Upper lobe of left lung (tissue), 6 donors: ENCODE results near the gene PRDM12. TPM values are rescaled to one million over a fixed set of nuclear protein-coding genes. Genes with fewer than 3 reads are reported as not detected.
"Not testable (repeated sequence)": the region's sequence is repeated elsewhere in the genome, so short reads cannot be mapped to it uniquely, and the experiment has no call there.

Experiments
- ATAC-seq, 2 donors: fragments of 200-7000 bp; cut with Tn5 transposase; one replicate each; pipeline ENCODE4 v1.9.1; 2022; ENCODE audit warnings: mild to moderate bottlenecking in 2 of 2, moderate library complexity in 2 of 2; ENCODE audit not compliant: low FRiP score in 2 of 2
- DNase-seq, 2 donors: peaks; one replicate each; pipeline ENCODE4 v3.0.0-alpha.2; 2019 to 2020
- H3K27ac ChIP-seq, 4 donors: fragments of 200-600 bp; sonication (generic); one replicate each; pipeline ENCODE4 v1.5.1; 2016 to 2019
- H3K27me3 ChIP-seq, 4 donors: fragments of 200-600 bp; sonication (generic); one replicate each; pipeline ENCODE4 v1.5.1; 2017 to 2019
- H3K36me3 ChIP-seq, 4 donors: fragments of 200-600 bp; sonication (generic); one replicate each; pipeline ENCODE4 v1.5.1; 2016 to 2019
- H3K4me1 ChIP-seq, 4 donors: fragments of 200-600 bp; sonication (generic); one replicate each; pipeline ENCODE4 v1.5.1; 2018 to 2019
- H3K4me3 ChIP-seq, 4 donors: fragments of 200-600 bp; sonication (generic); one replicate each; pipeline ENCODE4 v1.5.1; 2017 to 2019; ENCODE audit warnings: mild to moderate bottlenecking in 2 of 4, moderate library complexity in 1 of 4
- H3K9me3 ChIP-seq, 4 donors: fragments of 200-600 bp; sonication (generic); one replicate each; pipeline ENCODE4 v1.5.1; 2018 to 2019
- EP300 ChIP-seq, 4 donors: sonication (generic); formaldehyde crosslinking; IDR thresholded peaks; one replicate each; pipeline ENCODE4 v1.5.1; 2017; ENCODE audit warnings: antibody characterized with exemption in 4 of 4, control low read depth in 2 of 4
- POLR2A ChIP-seq, 4 donors: fragments of 450-650 bp; IDR thresholded peaks; one replicate each; pipeline ENCODE4 v1.5.1; 2016 to 2017; ENCODE audit warnings: antibody characterized with exemption in 4 of 4, mild to moderate bottlenecking in 2 of 4
- POLR2AphosphoS5 ChIP-seq, 2 donors: sonication (generic); formaldehyde crosslinking; IDR thresholded peaks; one replicate each; pipeline ENCODE4 v1.5.1; 2017; ENCODE audit warnings: antibody characterized with exemption in 2 of 2
- WGBS, 2 donors: methylation state at CpG; one replicate each; pipeline ENCODE4 v1.1.5; 2017 to 2018; 5-methylcytosine and 5-hydroxymethylcytosine counted together
- total RNA-seq, 6 donors: library from RNA; depleted of rRNA in 4 of 6; stranded (reverse); fragments of >200 nt in 4 of 6; gene quantifications; one replicate each; pipeline versions ENCODE4 v1.1.0 to v1.2.1, GENCODE V29; 2016 to 2021
- TF ChIP-seq, protein P1 (sequence below), 6 experiments: fragments of 450-650 bp in 4 of 6; fragments of 200-600 bp in 2 of 6; sonication (generic) in 2 of 6; IDR thresholded peaks; one replicate each; pipeline ENCODE4 v1.5.1; 2016 to 2019; ENCODE audit warnings: antibody characterized with exemption in 6 of 6
- donor health status: DM: no; HTN: no; CAD: no; lungs with moderate emphysema.
- donor health status: DM: no; HTN: yes; CAD: no; lungs with severe emphysema.

The PRDM12 gene
- total RNA-seq, 6 donors from 2014 or later = 0.10 TPM; not detected in 5

DNA sequence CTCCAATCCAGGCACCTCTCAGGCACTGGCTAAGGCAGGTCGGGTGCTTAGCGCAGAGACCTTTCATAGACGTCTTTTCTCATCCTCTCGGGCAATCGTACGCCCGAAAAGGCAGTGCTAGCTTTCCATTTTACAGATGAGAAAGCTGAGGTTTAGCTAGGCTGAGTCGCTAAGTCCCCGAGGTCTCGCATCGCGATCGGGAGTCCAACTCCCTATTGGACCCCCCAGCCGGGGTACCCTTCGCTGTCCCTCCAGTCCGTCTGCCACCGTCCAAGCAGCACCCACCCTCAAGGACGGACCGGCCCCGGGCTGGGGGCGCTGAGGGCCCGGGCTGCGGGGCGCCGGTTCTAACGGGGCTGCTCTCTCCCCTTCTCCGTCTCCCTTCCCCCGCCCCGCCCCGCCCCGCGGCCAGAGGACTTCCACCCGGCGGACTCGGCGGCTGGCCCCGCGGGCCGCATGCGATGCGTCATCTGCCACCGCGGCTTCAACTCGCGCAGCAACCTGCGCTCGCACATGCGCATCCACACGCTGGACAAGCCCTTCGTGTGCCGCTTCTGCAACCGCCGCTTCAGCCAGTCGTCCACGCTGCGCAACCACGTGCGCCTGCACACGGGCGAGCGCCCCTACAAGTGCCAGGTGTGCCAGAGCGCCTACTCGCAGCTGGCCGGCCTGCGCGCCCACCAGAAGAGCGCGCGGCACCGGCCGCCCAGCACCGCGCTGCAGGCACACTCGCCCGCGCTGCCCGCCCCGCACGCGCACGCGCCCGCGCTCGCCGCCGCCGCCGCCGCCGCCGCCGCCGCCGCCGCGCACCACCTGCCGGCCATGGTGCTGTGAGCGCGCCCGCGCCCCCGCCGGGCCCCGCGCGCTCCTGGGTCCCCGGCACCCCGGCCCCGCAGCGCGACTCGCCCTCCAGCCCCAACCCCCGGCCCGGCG is 16.7 kb downstream of the PRDM12 start:
- Histone ChIP-seq H3K36me3 (no peaks in the 10 kb centered on the region), H3K27ac (no peak overlapping the region)

DNA sequence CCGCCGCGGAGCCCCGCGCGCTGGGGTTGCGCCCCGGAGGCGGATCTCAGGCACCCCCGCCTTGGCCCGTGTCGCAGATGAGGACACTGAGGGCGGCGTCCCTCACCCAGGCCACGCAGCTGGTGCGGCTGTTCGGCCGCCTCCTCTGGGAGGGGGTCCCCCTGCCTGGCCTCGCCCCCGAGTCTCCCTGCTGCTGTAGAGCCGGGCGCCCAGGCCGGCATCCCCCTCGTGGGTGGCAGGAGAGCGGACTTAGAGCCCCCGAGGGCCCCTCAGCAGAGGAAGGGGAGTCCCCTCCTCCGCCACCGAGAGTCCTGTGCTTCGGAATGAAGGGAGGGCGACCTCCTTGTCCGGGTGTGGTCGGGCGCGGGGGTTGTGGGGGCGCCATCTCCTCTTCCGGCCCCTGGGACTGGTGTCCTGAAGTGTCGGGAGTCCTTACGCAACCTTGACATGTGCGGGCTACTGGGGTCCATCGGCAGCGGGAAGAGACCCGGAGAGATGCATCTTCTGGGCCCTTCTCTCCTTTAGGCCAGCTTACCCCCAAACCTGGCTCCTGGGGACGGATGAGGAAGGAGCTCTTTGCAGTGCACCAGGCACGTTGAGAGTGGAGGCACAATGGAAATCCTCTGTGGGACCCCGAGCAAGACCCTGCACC is 17.5 kb downstream of the PRDM12 start:
- TF ChIP-seq POLR2AphosphoS5 (IDR thresholded peaks at IDR 0.05) = no peak
- TF ChIP-seq, protein P1, sequence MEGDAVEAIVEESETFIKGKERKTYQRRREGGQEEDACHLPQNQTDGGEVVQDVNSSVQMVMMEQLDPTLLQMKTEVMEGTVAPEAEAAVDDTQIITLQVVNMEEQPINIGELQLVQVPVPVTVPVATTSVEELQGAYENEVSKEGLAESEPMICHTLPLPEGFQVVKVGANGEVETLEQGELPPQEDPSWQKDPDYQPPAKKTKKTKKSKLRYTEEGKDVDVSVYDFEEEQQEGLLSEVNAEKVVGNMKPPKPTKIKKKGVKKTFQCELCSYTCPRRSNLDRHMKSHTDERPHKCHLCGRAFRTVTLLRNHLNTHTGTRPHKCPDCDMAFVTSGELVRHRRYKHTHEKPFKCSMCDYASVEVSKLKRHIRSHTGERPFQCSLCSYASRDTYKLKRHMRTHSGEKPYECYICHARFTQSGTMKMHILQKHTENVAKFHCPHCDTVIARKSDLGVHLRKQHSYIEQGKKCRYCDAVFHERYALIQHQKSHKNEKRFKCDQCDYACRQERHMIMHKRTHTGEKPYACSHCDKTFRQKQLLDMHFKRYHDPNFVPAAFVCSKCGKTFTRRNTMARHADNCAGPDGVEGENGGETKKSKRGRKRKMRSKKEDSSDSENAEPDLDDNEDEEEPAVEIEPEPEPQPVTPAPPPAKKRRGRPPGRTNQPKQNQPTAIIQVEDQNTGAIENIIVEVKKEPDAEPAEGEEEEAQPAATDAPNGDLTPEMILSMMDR (IDR thresholded peaks at IDR 0.05) = no peak
- no peak for TF ChIP-seq EP300 (IDR thresholded peaks at IDR 0.05)
- no peak for TF ChIP-seq POLR2A (IDR thresholded peaks at IDR 0.05)
- peaks cover 0 to 5% (median 0%) of the 10 kb centered on the region in 4 donors for H3K27me3 ChIP-seq
- ATAC-seq (peak in 1 of 2 donors; percentile 20), DNase-seq (no peak)
- H3K9me3 ChIP-seq = no peaks in the 10 kb centered on the region
- peaks cover 13 to 18% (median 14%) of the 10 kb centered on the region in 4 donors for H3K4me1 ChIP-seq
- H3K27ac ChIP-seq = no peak overlapping the region
- H3K36me3 ChIP-seq = no peaks in the 10 kb centered on the region
- WGBS, 2 donors = 0 to 2% methylated on average over 6 to 20 of the region's 45 CpGs
- H3K4me3 ChIP-seq = peak overlapping the region; percentile 53 to 70 (median 64)

More for the DNA sequence above, 16.7 kb downstream of the PRDM12 start:
- peaks cover 0 to 5% (median 0%) of the 10 kb centered on the region in 4 donors for H3K27me3 ChIP-seq
- no peak for TF ChIP-seq POLR2AphosphoS5 (IDR thresholded peaks at IDR 0.05)
- TF ChIP-seq, protein P1 (IDR thresholded peaks at IDR 0.05) = peak in 1 of 6 experiments; percentile 8
- no peak for TF ChIP-seq EP300 (IDR thresholded peaks at IDR 0.05)
- no peak for TF ChIP-seq POLR2A (IDR thresholded peaks at IDR 0.05)
- peak overlapping the region; percentile 53 to 70 (median 64) for H3K4me3 ChIP-seq
- peak; percentile 71 to 96 for DNase-seq
- ATAC-seq = peak; percentile 42 to 88
- H3K4me1 ChIP-seq = peaks cover 13 to 18% (median 14%) of the 10 kb centered on the region in 4 donors
- WGBS, 2 donors = 8 to 11% methylated on average over 13 to 46 of the region's 116 CpGs
- no peaks in the 10 kb centered on the region for H3K9me3 ChIP-seq

- DNase-seq (peak; percentile 84 to 87), ATAC-seq (peak; percentile 83 to 88)
- Histone ChIP-seq H3K27ac (no peak overlapping the region), H3K9me3 (no peaks in the 10 kb centered on the region), H3K4me1 (peaks cover 13 to 18% (median 14%) of the 10 kb centered on the region in 4 donors), H3K27me3 (peaks cover 0 to 5% (median 0%) of the 10 kb centered on the region in 4 donors), H3K36me3 (no peaks in the 10 kb centered on the region), H3K4me3 (peak overlapping the region in 3 of 4 donors; percentile 53 to 70 (median 61))
- no peak for TF ChIP-seq POLR2A (IDR thresholded peaks at IDR 0.05)
- TF ChIP-seq, protein P1 (IDR thresholded peaks at IDR 0.05) = peak; percentile 59 to 81 (median 68)
- WGBS, 2 donors = 3 to 4% methylated on average over 22 of the region's 22 CpGs
Observed at GRCh38 chr9:130682421-130683121, 18.2 kb downstream of the PRDM12 start.

- DNase-seq (no peak), ATAC-seq (no peak)
- TF ChIP-seq, protein P1 (IDR thresholded peaks at IDR 0.05) = no peak
- TF ChIP-seq EP300 (IDR thresholded peaks at IDR 0.05) (no peak), POLR2A (IDR thresholded peaks at IDR 0.05) (no peak), POLR2AphosphoS5 (IDR thresholded peaks at IDR 0.05) (no peak)
- Histone ChIP-seq H3K36me3 (no peaks in the 10 kb centered on the region), H3K27me3 (peaks cover 0 to 5% (median 0%) of the 10 kb centered on the region in 4 donors), H3K27ac (no peak overlapping the region), H3K4me3 (no peak overlapping the region), H3K9me3 (no peaks in the 10 kb centered on the region), H3K4me1 (peaks cover 13 to 19% (median 16%) of the 10 kb centered on the region in 4 donors)
Observed at GRCh38 chr9:130685104-130685503, 20.7 kb downstream of the PRDM12 start.

DNA sequence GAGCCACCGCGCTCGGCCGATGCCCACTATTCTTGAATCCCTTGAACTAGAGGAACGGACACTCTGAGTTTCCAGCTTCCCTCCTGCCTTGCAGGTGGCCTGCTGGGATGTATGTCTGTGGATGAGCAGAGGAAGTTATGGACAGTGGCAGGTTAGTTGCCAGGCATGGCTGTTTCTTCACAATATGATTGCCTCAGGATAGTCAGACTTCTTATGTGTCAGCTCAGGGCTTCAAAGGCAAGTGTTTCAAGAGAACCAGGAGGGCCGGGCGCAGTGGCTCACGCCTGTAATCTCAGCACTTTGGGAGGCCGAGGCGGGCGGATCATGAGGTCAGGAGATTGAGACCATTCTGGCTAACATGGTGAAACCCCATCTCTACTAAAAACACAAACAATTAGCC is 21.6 kb downstream of the PRDM12 start:
- WGBS, 2 donors = 86 to 97% methylated on average over 8 to 11 of the region's 11 CpGs
- DNase-seq, ATAC-seq: not testable (repeated sequence)

More for the DNA sequence above, 21.6 kb downstream of the PRDM12 start:
- not testable (repeated sequence) for H3K4me3 ChIP-seq, H3K9me3 ChIP-seq, H3K27me3 ChIP-seq, H3K36me3 ChIP-seq, H3K27ac ChIP-seq
- H3K4me1 ChIP-seq = peaks cover 10 to 16% (median 12%) of the 10 kb centered on the region in 4 donors
